ENCODE results near the gene PDE3B.
"Not testable (repeated sequence)": the region's sequence is repeated elsewhere in the genome, so short reads cannot be mapped to it uniquely, and the experiment has no call there.

The PDE3B gene

DNA sequence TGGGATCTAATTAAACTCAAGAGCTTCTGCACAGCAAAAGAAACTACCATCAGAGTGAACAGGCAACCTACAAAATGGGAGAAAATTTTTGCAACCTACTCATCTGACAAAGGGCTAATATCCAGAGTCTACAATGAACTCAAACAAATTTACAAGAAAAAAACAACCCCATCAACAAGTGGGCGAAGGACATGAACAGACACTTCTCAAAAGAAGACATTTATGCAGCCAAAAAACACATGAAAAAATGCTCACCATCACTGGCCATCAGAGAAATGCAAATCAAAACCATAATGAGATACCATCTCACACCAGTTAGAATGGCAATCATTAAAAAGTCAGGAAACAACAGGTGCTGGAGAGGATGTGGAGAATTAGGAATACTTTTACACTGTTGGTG is 240.1 kb downstream of the PDE3B start:
- not testable (repeated sequence) for H3K4me1 ChIP-seq (ENCODE audit: control insufficient read depth, insufficient read depth, low read length, poor library complexity, severe bottlenecking); H3K27ac ChIP-seq (ENCODE audit: low read depth, low read length, severe bottlenecking); H3K9me3 ChIP-seq (ENCODE audit: control insufficient read depth, low read length); H3K36me3 ChIP-seq (ENCODE audit: control insufficient read depth, insufficient read depth, low read length); H3K4me3 ChIP-seq (ENCODE audit: extremely low read depth, insufficient read depth, low read length, poor library complexity, severe bottlenecking)
- no CpG with 5 or more reads among the region's 1 CpG for WGBS, 2 experiments (ENCODE audit: insufficient coverage in 2 of 2)

DNA sequence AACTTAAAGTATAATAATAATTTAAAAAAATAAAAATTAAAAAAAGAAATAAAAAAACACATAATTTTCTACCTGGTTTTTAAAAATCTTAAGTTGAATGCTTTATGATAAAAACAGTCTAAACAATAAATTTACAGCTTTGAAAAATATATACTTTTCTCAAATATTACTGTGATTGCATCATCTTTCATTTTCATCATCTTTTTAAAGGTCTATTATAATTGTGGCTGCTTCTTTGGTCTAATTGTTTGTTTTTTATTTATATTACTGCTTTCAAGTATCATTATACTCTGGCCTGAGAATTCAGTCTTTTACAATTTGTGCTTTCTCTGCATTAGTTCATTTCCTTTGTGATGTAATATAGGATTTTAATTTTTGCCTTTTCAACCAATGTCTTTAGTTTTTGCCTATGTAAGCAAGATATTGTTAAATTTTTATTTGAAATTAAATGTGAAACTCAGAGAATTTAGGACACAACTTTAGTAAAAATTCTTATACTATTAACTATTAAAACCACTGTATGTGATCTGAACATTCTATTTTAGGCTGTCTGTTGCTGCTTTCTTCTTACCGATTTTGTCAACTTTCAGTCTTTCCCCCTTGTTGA is 241.2 kb downstream of the PDE3B start:
- Histone ChIP-seq H3K4me3 (ENCODE audit: extremely low read depth, insufficient read depth, low read length, poor library complexity, severe bottlenecking) (no peak overlapping the region), H3K4me1 (ENCODE audit: control insufficient read depth, insufficient read depth, low read length, poor library complexity, severe bottlenecking) (no peaks in the 10 kb centered on the region), H3K27ac (ENCODE audit: low read depth, low read length, severe bottlenecking) (no peak overlapping the region), H3K9me3 (ENCODE audit: control insufficient read depth, low read length) (no peaks in the 10 kb centered on the region), H3K36me3 (ENCODE audit: control insufficient read depth, insufficient read depth, low read length) (peaks cover 5% of the 10 kb centered on the region)
- 100% methylated on average over 1 of the region's 1 CpG for WGBS, 2 experiments (ENCODE audit: insufficient coverage in 2 of 2)

DNA sequence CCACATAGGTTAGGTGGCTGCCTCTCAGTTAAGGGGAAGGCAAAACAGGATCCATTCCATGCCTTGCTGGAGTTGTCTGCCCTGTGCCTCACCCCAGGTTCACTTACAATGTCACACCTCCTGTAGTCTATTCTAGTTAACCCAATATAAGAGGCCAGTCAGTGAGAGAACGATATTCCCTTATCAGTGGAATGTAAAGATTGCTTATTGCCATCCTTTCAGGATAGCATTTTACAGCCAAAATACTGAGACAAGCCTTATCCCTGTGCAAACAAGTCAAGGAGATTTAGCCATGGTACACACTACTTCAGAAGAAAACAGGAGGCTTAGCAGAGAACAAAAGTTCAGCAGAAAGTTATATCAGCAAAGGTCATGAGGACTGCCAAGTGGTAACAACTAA is 242.9 kb downstream of the PDE3B start:
- no peaks in the 10 kb centered on the region for H3K9me3 ChIP-seq (ENCODE audit: control insufficient read depth, low read length)
- no peak overlapping the region for H3K27ac ChIP-seq (ENCODE audit: low read depth, low read length, severe bottlenecking)
- no peak overlapping the region for H3K4me3 ChIP-seq (ENCODE audit: extremely low read depth, insufficient read depth, low read length, poor library complexity, severe bottlenecking)
- no peaks in the 10 kb centered on the region for H3K36me3 ChIP-seq (ENCODE audit: control insufficient read depth, insufficient read depth, low read length)
- no CpG with 5 or more reads among the region's 1 CpG for WGBS, 2 experiments (ENCODE audit: insufficient coverage in 2 of 2)
- H3K4me1 ChIP-seq (ENCODE audit: control insufficient read depth, insufficient read depth, low read length, poor library complexity, severe bottlenecking), result no peaks in the 10 kb centered on the region

DNA sequence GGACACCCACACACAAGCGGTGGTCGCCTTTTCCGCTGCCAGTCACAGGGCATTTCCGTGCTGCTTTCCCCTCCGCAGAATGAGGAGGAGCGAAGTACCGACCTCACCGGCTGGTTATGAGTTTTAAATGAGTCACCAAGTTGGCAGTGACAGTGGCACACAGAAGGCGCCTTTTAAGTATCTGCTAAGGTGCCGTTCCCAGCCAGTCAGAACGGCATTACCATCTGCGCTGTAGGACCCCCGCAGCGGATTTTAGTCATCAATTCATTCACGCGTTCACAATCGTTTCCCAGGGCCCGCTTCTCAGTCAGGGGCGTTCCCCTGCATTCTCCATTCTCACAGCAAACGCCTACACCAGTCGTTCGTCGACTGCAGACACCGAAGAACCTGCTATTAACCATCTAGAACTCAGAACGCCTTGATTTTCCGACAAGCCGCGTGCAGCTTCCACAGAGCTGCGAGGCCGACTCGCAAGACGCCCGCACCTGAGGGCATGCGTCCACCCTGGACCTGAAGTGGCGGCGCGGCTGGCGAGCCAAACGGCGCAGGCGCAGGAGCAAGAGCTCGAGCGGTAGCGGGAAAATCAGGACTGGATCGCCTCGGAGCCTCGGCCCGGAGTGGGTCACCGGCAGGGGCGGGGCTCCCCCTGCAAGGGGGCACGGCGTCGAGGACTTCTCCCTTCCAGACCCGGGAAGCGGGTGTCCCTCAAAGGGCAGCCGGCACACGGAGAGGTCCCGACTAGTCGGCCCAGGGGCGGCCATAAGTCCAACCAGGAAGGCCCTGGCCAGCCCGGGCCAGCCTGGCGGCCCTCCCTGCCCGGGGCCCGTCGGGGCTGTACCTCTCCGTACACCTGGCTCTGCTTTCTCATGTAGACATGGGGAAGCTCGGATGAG is 247.8 kb downstream of the PDE3B start:
- Histone ChIP-seq H3K27ac (ENCODE audit: low read depth, low read length, severe bottlenecking) (peak overlapping the region; percentile 68), H3K4me1 (ENCODE audit: control insufficient read depth, insufficient read depth, low read length, poor library complexity, severe bottlenecking) (no peaks in the 10 kb centered on the region), H3K36me3 (ENCODE audit: control insufficient read depth, insufficient read depth, low read length) (no peaks in the 10 kb centered on the region), H3K9me3 (ENCODE audit: control insufficient read depth, low read length) (no peaks in the 10 kb centered on the region), H3K4me3 (ENCODE audit: extremely low read depth, insufficient read depth, low read length, poor library complexity, severe bottlenecking) (peak overlapping the region; percentile 70)
- WGBS, 2 experiments (ENCODE audit: insufficient coverage in 2 of 2), result 2% methylated on average over 66 to 67 of the region's 67 CpGs

DNA sequence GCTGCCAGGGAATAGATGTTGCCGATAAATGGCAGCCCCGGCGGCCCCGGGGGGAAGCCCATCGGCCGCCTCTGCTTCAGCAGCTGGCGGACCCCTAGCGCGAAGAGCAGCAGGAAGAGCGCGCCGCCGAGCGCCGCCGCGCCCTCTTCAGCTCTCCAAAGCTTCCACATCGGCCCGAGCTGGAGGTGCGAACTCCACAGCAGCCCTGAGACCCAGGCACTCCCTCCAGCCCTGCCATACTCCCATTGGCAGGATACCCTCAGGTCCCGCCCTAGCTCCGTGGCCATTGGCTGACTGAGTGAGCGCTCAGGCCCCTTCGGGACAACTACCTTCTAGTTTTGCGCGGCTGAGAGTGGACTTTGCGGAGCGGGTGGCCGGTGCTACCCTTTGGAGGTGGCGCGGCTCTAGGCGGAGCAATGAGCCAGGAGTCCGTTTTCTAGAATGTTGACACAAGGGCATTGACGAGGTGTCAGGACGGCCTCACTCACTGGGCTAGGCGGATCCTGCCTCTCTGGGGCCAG is 248.5 kb downstream of the PDE3B start, which contains the start of gene CYP2R1:
TSS of gene CYP2R1 (minus strand) at position 196 of the 521 bp plus-strand sequence. CDS start at position 170, 26 bp downstream.
- Histone ChIP-seq H3K4me3 (ENCODE audit: extremely low read depth, insufficient read depth, low read length, poor library complexity, severe bottlenecking) (peak within 1 kb of the TSS; percentile 70), H3K27ac (ENCODE audit: low read depth, low read length, severe bottlenecking) (peak within 1 kb of the TSS; percentile 68), H3K36me3 (ENCODE audit: control insufficient read depth, insufficient read depth, low read length) (no peaks in the 10 kb centered on the region), H3K9me3 (ENCODE audit: control insufficient read depth, low read length) (no peaks in the 10 kb centered on the region), H3K4me1 (ENCODE audit: control insufficient read depth, insufficient read depth, low read length, poor library complexity, severe bottlenecking) (no peaks in the 10 kb centered on the region)
- WGBS, 2 experiments (ENCODE audit: insufficient coverage in 2 of 2), result 4 to 7% methylated on average over 33 to 34 of the region's 36 CpGs

DNA sequence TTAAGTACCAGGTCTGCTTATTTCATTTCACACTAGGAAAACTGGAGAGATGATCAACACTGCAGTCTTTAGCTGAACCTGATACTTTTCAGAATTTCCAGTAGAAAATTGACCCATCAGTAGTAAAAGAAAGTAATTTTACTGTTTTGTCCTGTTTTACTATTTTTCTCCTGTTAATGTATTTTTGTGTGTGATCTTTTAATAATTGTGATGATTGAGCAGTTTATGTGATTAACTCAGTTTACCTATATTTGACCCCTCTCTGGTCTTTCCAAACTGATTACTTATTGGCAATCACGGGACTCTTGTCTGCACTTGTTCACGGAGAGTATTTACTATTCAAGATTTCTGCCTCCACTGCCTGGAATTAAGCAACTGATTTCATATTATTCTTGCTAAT is 249.0 kb downstream of the PDE3B start:
- Histone ChIP-seq H3K9me3 (ENCODE audit: control insufficient read depth, low read length) (no peaks in the 10 kb centered on the region), H3K4me3 (ENCODE audit: extremely low read depth, insufficient read depth, low read length, poor library complexity, severe bottlenecking) (peak overlapping the region; percentile 70), H3K4me1 (ENCODE audit: control insufficient read depth, insufficient read depth, low read length, poor library complexity, severe bottlenecking) (no peaks in the 10 kb centered on the region), H3K36me3 (ENCODE audit: control insufficient read depth, insufficient read depth, low read length) (no peaks in the 10 kb centered on the region), H3K27ac (ENCODE audit: low read depth, low read length, severe bottlenecking) (no peak overlapping the region)
- 90% methylated on average over 2 of the region's 2 CpGs; no CpG with 5 or more reads in 1 of the 2 experiments for WGBS, 2 experiments (ENCODE audit: insufficient coverage in 2 of 2)

DNA sequence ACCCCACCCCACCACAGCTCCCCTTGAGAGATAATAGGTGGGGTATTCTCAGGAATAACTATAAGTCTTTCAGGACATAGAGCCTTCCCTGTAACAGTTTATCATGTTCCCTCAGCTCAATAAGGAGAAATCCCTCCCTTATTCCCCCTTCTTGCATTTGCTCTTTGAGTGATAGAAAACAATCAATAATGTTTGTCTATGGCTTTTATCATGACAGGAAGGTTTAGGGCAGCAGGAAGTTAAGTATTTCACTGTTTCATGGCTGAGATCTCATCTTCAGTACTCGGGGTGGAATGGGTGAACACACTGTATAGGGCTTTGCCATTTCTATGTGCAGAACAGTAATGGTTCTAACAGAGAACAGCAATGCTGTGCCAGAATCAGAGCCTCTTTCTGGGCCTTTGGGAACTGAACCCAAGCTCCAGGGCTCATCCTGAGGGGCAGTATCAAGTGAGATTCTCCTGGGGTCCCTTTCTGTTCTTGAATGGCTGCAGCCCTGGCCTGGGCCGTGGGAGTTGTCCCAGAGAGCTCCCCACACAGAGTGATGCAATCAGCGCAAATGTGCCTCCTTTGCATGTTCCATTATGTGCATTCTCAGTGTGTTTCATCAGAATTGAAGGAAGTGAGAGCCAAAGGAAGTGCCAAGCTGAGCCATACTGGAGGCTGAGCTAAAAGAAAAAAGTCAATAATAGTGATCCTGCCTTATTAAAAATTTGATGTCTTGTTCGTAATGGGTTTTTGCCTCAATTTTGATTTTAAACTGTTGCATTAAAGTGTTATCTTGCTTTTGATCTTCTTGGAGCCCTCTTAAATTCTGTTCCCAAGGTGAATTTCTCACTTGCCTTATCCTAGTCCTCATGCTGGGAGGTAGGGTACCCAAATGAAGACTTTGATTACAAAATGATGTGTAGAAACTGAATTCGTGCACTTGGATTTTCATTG is 251.3 kb downstream of the PDE3B start:
- Histone ChIP-seq H3K4me3 (ENCODE audit: extremely low read depth, insufficient read depth, low read length, poor library complexity, severe bottlenecking) (no peak overlapping the region), H3K9me3 (ENCODE audit: control insufficient read depth, low read length) (no peaks in the 10 kb centered on the region), H3K27ac (ENCODE audit: low read depth, low read length, severe bottlenecking) (no peak overlapping the region), H3K4me1 (ENCODE audit: control insufficient read depth, insufficient read depth, low read length, poor library complexity, severe bottlenecking) (no peaks in the 10 kb centered on the region), H3K36me3 (ENCODE audit: control insufficient read depth, insufficient read depth, low read length) (no peaks in the 10 kb centered on the region)
- WGBS, 2 experiments (ENCODE audit: insufficient coverage in 2 of 2), result 84 to 91% methylated on average over 4 of the region's 5 CpGs

DNA sequence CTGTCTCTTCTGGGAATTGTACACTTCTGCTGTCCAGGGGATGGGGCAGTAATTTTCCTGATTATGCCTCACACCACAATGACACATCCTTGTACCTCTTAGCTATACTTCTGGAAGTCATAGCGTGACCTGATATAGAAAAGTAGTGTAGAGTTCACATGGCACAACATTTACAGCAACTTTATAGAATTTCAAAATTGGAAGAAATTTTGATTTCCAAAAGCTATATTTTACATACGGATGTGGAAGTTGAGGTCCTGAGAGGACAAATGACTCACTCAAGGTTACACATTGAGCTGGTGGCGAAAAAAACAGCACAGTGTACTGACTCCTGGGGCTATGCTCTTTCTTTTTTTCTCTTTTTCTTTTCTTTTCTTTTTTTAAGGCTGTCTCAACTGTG is 254.8 kb downstream of the PDE3B start:
- Histone ChIP-seq H3K9me3 (ENCODE audit: control insufficient read depth, low read length) (no peaks in the 10 kb centered on the region), H3K36me3 (ENCODE audit: control insufficient read depth, insufficient read depth, low read length) (no peaks in the 10 kb centered on the region), H3K27ac (ENCODE audit: low read depth, low read length, severe bottlenecking) (no peak overlapping the region), H3K4me3 (ENCODE audit: extremely low read depth, insufficient read depth, low read length, poor library complexity, severe bottlenecking) (no peak overlapping the region), H3K4me1 (ENCODE audit: control insufficient read depth, insufficient read depth, low read length, poor library complexity, severe bottlenecking) (no peaks in the 10 kb centered on the region)
- 100% methylated on average over 1 of the region's 3 CpGs; no CpG with 5 or more reads in 1 of the 2 experiments for WGBS, 2 experiments (ENCODE audit: insufficient coverage in 2 of 2)

DNA sequence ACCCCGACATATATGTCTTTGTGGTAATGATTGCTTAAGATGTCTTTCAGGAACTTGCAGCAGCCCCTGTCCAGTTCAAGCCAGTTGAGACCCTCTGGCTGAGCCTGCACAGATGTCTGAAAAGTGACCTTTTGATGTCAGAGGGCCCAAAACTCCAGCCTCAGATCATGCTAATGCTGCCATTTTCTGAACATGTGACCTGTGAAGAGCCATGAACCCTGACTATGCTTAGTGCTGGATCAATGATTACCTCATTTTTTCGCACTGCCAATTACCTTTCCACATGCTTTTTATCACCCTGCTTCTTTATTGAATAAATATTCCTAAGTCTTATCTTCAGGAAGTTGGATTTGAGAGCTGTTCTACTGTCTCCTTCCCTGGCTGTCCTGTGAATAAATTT is 255.3 kb downstream of the PDE3B start:
- Histone ChIP-seq H3K4me1 (ENCODE audit: control insufficient read depth, insufficient read depth, low read length, poor library complexity, severe bottlenecking) (no peaks in the 10 kb centered on the region), H3K36me3 (ENCODE audit: control insufficient read depth, insufficient read depth, low read length) (no peaks in the 10 kb centered on the region), H3K27ac (ENCODE audit: low read depth, low read length, severe bottlenecking) (no peak overlapping the region), H3K9me3 (ENCODE audit: control insufficient read depth, low read length) (no peaks in the 10 kb centered on the region), H3K4me3 (ENCODE audit: extremely low read depth, insufficient read depth, low read length, poor library complexity, severe bottlenecking) (no peak overlapping the region)
- no CpG with 5 or more reads among the region's 2 CpGs for WGBS, 2 experiments (ENCODE audit: insufficient coverage in 2 of 2)

DNA sequence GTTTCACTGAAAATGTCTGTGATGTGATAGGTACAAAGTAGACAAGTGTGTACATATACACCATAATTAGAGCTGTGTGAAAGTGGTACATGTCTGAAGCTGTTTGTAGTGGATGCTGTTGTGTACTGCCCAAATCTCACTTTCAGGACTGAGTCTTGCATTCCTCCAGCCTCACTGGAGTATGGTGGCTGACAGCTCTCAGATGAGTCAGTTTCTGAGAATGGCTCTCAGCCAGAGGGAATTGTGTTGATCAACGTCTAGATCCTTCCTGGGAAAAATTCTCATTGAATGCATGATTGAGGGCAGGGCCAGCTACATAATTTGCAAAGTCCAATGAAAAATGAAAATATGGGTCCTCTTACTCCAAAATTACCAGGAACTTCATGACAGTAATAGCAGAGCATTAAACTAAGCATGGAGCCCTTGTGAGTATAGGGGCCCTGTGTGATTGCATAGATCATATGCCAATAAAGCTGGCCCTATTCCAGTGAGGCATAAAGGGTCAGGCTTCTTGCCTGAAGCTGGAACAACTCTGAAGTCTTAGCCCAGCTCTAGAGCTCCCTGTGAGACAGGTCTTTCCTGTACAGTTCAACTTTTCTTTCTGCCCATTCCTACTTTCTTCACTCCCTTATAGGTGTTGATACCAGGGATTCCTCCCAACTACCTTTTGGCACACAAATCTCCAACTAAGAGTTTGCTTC is 259.2 kb downstream of the PDE3B start:
- Histone ChIP-seq H3K4me3 (ENCODE audit: extremely low read depth, insufficient read depth, low read length, poor library complexity, severe bottlenecking) (no peak overlapping the region), H3K27ac (ENCODE audit: low read depth, low read length, severe bottlenecking) (no peak overlapping the region), H3K36me3 (ENCODE audit: control insufficient read depth, insufficient read depth, low read length) (no peaks in the 10 kb centered on the region), H3K4me1 (ENCODE audit: control insufficient read depth, insufficient read depth, low read length, poor library complexity, severe bottlenecking) (no peaks in the 10 kb centered on the region), H3K9me3 (ENCODE audit: control insufficient read depth, low read length) (no peaks in the 10 kb centered on the region)
- whole genome bisulfite sequencing, 2 experiments (ENCODE audit: insufficient coverage in 2 of 2), result 50 to 60% methylated on average over 1 of the region's 1 CpG
